K562 (cell line): ENCODE data around the gene TTC16. TPM values are rescaled to one million over a fixed set of nuclear protein-coding genes. Genes with fewer than 3 reads are reported as not detected.

Experiments
- ATAC-seq: fragments of 200-7000 bp; cut with Tn5 transposase; 3 replicates; pipeline ENCODE4 v1.9.1; 2020; ENCODE audit warnings: moderate library complexity
- BruUV-seq: library from RNA; stranded (reverse); fragments of 400-500 nt; replicated peaks from 2 replicates; lab custom pipeline; 2021; lab: Mats Ljungman, UMichigan
- CTCF ChIA-PET: fragments of 300-600 bp; formaldehyde crosslinking; extraction: SDS; loops from one replicate; lab custom pipeline; 2021; ENCODE audit warnings: low intra/inter-chr PET ratio; lab: Yijun Ruan, JAX
- POLR2A ChIA-PET: fragments of 300-600, 350-650 bp; sonication (Branson Sonifier 250); formaldehyde crosslinking; extraction: SDS; loops from one replicate; lab custom pipeline; 2021; ENCODE audit warnings: antibody characterized with exemption, inconsistent platforms; lab: Yijun Ruan, JAX
- DNase-seq, 4 experiments: peaks; one replicate each; pipeline versions ENCODE4 v3.0.0 to v3.0.0-alpha.2; 2011 to 2018; ENCODE audit warnings: low spot score in 3 of 4, mixed read lengths in 3 of 4; ENCODE audit errors: extremely low read depth in 1 of 4
- FAIRE-seq: peaks from 2 replicates; lab custom pipeline; 2011; peaks lifted over from hg19 to GRCh38; lab: Jason Lieb, UNC
- H2AFZ ChIP-seq: 2 replicates; pipeline ENCODE4 v1.6.0; 2011; ENCODE audit warnings: low read depth, low read length, control low read depth, inconsistent platforms
- H3K27ac ChIP-seq: fragments of 200-600 bp; 3 replicates; pipeline ENCODE4 v1.8.0; 2011; ENCODE audit warnings: low read depth, mild to moderate bottlenecking, control low read depth, inconsistent platforms, low read length, moderate library complexity, mixed read lengths; ENCODE audit errors: extremely low read depth
- H3K27me3 ChIP-seq, 2 experiments: fragments of 300-600 bp in 1 of 2; 2 replicates in 1 of 2; 3 replicates in 1 of 2; pipeline versions ENCODE4 v1.6.0 to v1.8.0; 2011; ENCODE audit warnings: inconsistent platforms in 2 of 2, low read length in 2 of 2, mild to moderate bottlenecking in 1 of 2, mixed read lengths in 1 of 2, moderate library complexity in 1 of 2; ENCODE audit not compliant: control insufficient read depth in 2 of 2, insufficient read depth in 2 of 2
- H3K36me3 ChIP-seq: fragments of 300-600 bp; 3 replicates; pipeline ENCODE4 v1.8.0; 2011; ENCODE audit warnings: mild to moderate bottlenecking, low read length, inconsistent platforms; ENCODE audit not compliant: control insufficient read depth, insufficient read depth
- H3K4me1 ChIP-seq, 2 experiments: fragments of 200-600 bp in 1 of 2; replicated peaks in 1 of 2; 2 replicates in 1 of 2; 3 replicates in 1 of 2; pipeline versions ENCODE4 v1.5.1 to v1.8.0; 2011; ENCODE audit warnings: inconsistent platforms in 2 of 2, low read length in 2 of 2, mild to moderate bottlenecking in 1 of 2, mixed read lengths in 1 of 2, moderate library complexity in 1 of 2; ENCODE audit not compliant: control insufficient read depth in 2 of 2, insufficient read depth in 2 of 2
- H3K4me2 ChIP-seq: 2 replicates; pipeline ENCODE4 v1.6.1; 2011; ENCODE audit warnings: low read length, control low read depth, inconsistent platforms, mixed read lengths; ENCODE audit not compliant: insufficient read depth
- H3K4me3 ChIP-seq: fragments of 200-600 bp; sonication (generic), shearing (Covaris generic); 2 replicates; pipeline ENCODE4 v1.5.1; 2016; ENCODE audit warnings: control low read depth, inconsistent platforms
- H3K79me2 ChIP-seq: fragments of 200-600 bp; 3 replicates; pipeline ENCODE4 v1.8.0; 2011; ENCODE audit warnings: low read length, inconsistent platforms; ENCODE audit not compliant: control insufficient read depth, insufficient read depth
- H3K9ac ChIP-seq, 2 experiments: 2 replicates each; pipeline versions ENCODE4 v1.6.0 to v1.6.1; 2011; ENCODE audit warnings: low read depth in 2 of 2, low read length in 2 of 2, control low read depth in 1 of 2, inconsistent platforms in 1 of 2, mild to moderate bottlenecking in 1 of 2, mixed read lengths in 1 of 2; ENCODE audit not compliant: insufficient read depth in 1 of 2
- H3K9me1 ChIP-seq: one replicate; pipeline ENCODE4 v1.6.0; 2011; ENCODE audit warnings: inconsistent platforms, mild to moderate bottlenecking, low read length, moderate library complexity; ENCODE audit not compliant: control insufficient read depth, insufficient read depth
- H3K9me3 ChIP-seq: replicated peaks from 2 replicates; pipeline ENCODE4 v1.5.1; 2011; ENCODE audit warnings: low read depth, low read length, inconsistent platforms; ENCODE audit not compliant: control insufficient read depth, insufficient read depth
- H4K20me1 ChIP-seq: replicated peaks from 2 replicates; pipeline ENCODE4 v1.6.1; 2011; ENCODE audit warnings: low read length, inconsistent platforms, mixed read lengths; ENCODE audit not compliant: control insufficient read depth, insufficient read depth
- ETV6 ChIP-seq, 3 experiments: fragments of 150-350 bp in 1 of 3; sonication (generic) in 1 of 3; formaldehyde crosslinking in 1 of 3; IDR thresholded peaks; 2 replicates each; pipeline versions ENCODE4 v1.6.1 to v1.8.0; 2014 to 2022; ENCODE audit warnings: borderline replicate concordance in 2 of 3, low read depth in 2 of 3, antibody characterized with exemption in 1 of 3, low read length in 1 of 3, mild to moderate bottlenecking in 1 of 3, missing genetic modification reagents in 1 of 3
- HDAC2 ChIP-seq: fragments of 450-650 bp; IDR thresholded peaks from 2 replicates; pipeline ENCODE4 v1.6.1; 2016; ENCODE audit warnings: mild to moderate bottlenecking
- JUNB ChIP-seq: fragments of 450-650 bp; formaldehyde crosslinking; conservative IDR thresholded peaks from 2 replicates; pipeline ENCODE4 v1.4.0; 2020; ENCODE audit warnings: mild to moderate bottlenecking
- LEF1 ChIP-seq: fragments of 450-650 bp; IDR thresholded peaks from 2 replicates; pipeline ENCODE4 v1.6.1; 2016; ENCODE audit warnings: mild to moderate bottlenecking
- MAFF ChIP-seq: IDR thresholded peaks from 2 replicates; pipeline ENCODE4 v1.6.1; 2012; ENCODE audit warnings: low read length, improper control_type of control experiment
- MBD2 ChIP-seq: sonication (generic); IDR thresholded peaks from 2 replicates; pipeline ENCODE4 v1.6.1; 2016; ENCODE audit warnings: low read depth, borderline replicate concordance
- NR2C1 ChIP-seq, 2 experiments: fragments of 450-650 bp; IDR thresholded peaks; 2 replicates each; pipeline ENCODE4 v1.6.1; 2017; ENCODE audit warnings: mild to moderate bottlenecking in 2 of 2, antibody characterized with exemption in 1 of 2, inconsistent platforms in 1 of 2, missing compliant biosample characterization in 1 of 2, missing genetic modification characterization in 1 of 2
- SIRT6 ChIP-seq: IDR thresholded peaks from one replicate; pipeline ENCODE4 v1.6.1; 2012; ENCODE audit warnings: low read depth, mild to moderate bottlenecking, control low read depth, inconsistent platforms, low read length, moderate library complexity
- SRSF1 ChIP-seq: fragments of 200-400 bp; formaldehyde crosslinking; IDR thresholded peaks from 2 replicates; pipeline ENCODE4 v1.6.1; 2017; ENCODE audit warnings: mild to moderate bottlenecking, low read depth, low read length, moderate library complexity
- STAT6 ChIP-seq: sonication (generic); formaldehyde crosslinking; IDR thresholded peaks from 2 replicates; pipeline ENCODE4 v1.8.1; 2023; ENCODE audit warnings: mild to moderate bottlenecking, missing genetic modification reagents
- TGIF2 ChIP-seq: sonication (generic); formaldehyde crosslinking; IDR thresholded peaks from 2 replicates; pipeline ENCODE4 v1.8.1; 2022; ENCODE audit warnings: mild to moderate bottlenecking, missing genetic modification reagents, moderate library complexity
- ZNF175 ChIP-seq: fragments of 200-800 bp; sonication (Bioruptor generic); IDR thresholded peaks from 2 replicates; pipeline ENCODE4 v1.6.1; 2016; ENCODE audit warnings: low read depth, mild to moderate bottlenecking, missing genetic modification characterization, missing compliant biosample characterization
- ZNF217 ChIP-seq: sonication (generic); formaldehyde crosslinking; IDR thresholded peaks from 2 replicates; pipeline ENCODE4 v1.8.0; 2022; ENCODE audit warnings: mild to moderate bottlenecking, missing genetic modification reagents
- ZNF785 ChIP-seq: fragments of 250-450 bp; sonication (Bioruptor Pico); IDR thresholded peaks from 2 replicates; pipeline ENCODE4 v1.4.0; 2020; ENCODE audit warnings: mild to moderate bottlenecking
- ZNF830 ChIP-seq: fragments of 250-450 bp; sonication (Bioruptor Pico); IDR thresholded peaks from 2 replicates; pipeline ENCODE4 v1.5.0; 2021; ENCODE audit warnings: mild to moderate bottlenecking
- WGBS: fragments of 100-300 bp; shearing (Covaris generic); methylation state at CpG from one replicate; pipeline ENCODE4 v1.1.6; 2016; ENCODE audit warnings: low coverage, mixed read lengths; ENCODE audit not compliant: insufficient coverage; ENCODE audit errors: missing lambda C conversion rate; 5-methylcytosine and 5-hydroxymethylcytosine counted together
- in situ Hi-C: fragments of 300-500 bp; cut with MboI; formaldehyde crosslinking; loops from 4 replicates; pipeline ENCODE4 v1.15.0; 2018; ENCODE audit warnings: inconsistent platforms, mixed read lengths
- intact Hi-C: fragments of 100-400 bp; cut with micrococcal nuclease; formaldehyde crosslinking; loops from 2 replicates; pipeline ENCODE4 v1.14.2; 2022
- polyA plus RNA-seq, 8 experiments: library from polyadenylated mRNA; depleted of rRNA in 4 of 8; stranded (reverse) in 5 of 8; unstranded in 3 of 8; fragments of >200 nt; fragmentation: Nextera tagmentation in 2 of 8; fragmentation: Illumina TruSeq in 1 of 8; extraction: Ambion mirVana in 2 of 8; extraction: Trizol in 1 of 8; gene quantifications; 2 replicates each; pipeline versions ENCODE4 v1.2.1 to v1.2.3, GENCODE V29; 2011 to 2014; ENCODE audit warnings: inconsistent platforms in 1 of 8, missing spikeins in 1 of 8
- total RNA-seq, 7 experiments: library from RNA; depleted of rRNA in 6 of 7; stranded (reverse); fragments of >200 nt in 6 of 7; fragmentation: Illumina TruSeq in 2 of 7; extraction: Trizol in 2 of 7; gene quantifications; 2 replicates each; pipeline versions ENCODE4 v1.2.1 to v1.2.3, GENCODE V29; 2011 to 2021; ENCODE audit warnings: low replicate concordance in 1 of 7

The TTC16 gene
- total and polyA plus RNA-seq, 9 of the 15 experiments (the other 6 are each of a cell fraction or from before 2014, with no cell fraction given), result 0.11 TPM; not detected in 8

- Histone ChIP-seq H3K36me3 (no peaks in the 10 kb centered on the region), H3K9ac (peak overlapping the region in 1 of 2 experiments; percentile 68; a peak in 2 of 4 replicates), H3K4me3 (no peak overlapping the region), H2AFZ (no peak overlapping the region), H3K4me2 (no peak overlapping the region), H4K20me1 (no peaks in the 10 kb centered on the region), H3K79me2 (no peaks in the 10 kb centered on the region), H3K9me1 (no peaks in the 10 kb centered on the region), H3K27ac (no peak overlapping the region), H3K27me3 (no peaks in the 10 kb centered on the region), H3K9me3 (0 out of 2 replicates have a peak, but pooled peaks cover 4% of the 10 kb centered on the region), H3K4me1 (peaks cover 5 to 30% of the 10 kb centered on the region in 2 experiments; a peak in 4 of 5 replicates)
- in situ Hi-C loops (no loop called here), intact Hi-C loops (no loop called here)
- no peak for ATAC-seq
- CTCF ChIA-PET, result no interaction called here
- no peak for FAIRE-seq
- DNase-seq, result no peak
- POLR2A ChIA-PET, result interaction anchor here (0.5 to 2.0 kb wide), 6 partner anchors 10 to 460 kb away, joined by 3 to 7 read pairs (median 4); partner anchors contain the start of genes PTRH1 and TTC16
- BruUV-seq, result no TSS peak
- 57% methylated on average over 12 of the region's 12 CpGs for whole genome bisulfite sequencing
- TF ChIP-seq STAT6 (CRISPR knock-in tag) (no peak), ETV6 (IDR thresholded peaks at IDR 0.05; ENCODE audit: borderline replicate concordance in 1 of 2, low read depth in 2 of 2, low read length in 1 of 2) (no peak), ETV6 (CRISPR knock-in tag; IDR thresholded peaks at IDR 0.05; ENCODE audit: borderline replicate concordance) (no peak), JUNB (CRISPR knock-in tag) (no peak), SIRT6 (no peak), MBD2 (no peak), ZNF175 (CRISPR knock-in tag) (no peak), NR2C1 (IDR thresholded peaks at IDR 0.05) (no peak), NR2C1 (tag; IDR thresholded peaks at IDR 0.05) (no peak), ZNF830 (CRISPR knock-in tag) (no peak), ZNF217 (CRISPR knock-in tag) (no peak), LEF1 (no peak), ZNF785 (CRISPR knock-in tag) (no peak), HDAC2 (no peak), TGIF2 (CRISPR knock-in tag) (no peak), SRSF1 (no peak), MAFF (no peak)
Measured at GRCh38 chr9:127705577-127706379, 10.1 kb upstream of the TTC16 start.
